Measurements from ENCODE around the gene IQSEC3. TPM values are rescaled to one million over a fixed set of nuclear protein-coding genes. Genes with fewer than 3 reads are reported as not detected.
"Not testable (repeated sequence)": the region's sequence is repeated elsewhere in the genome, so short reads cannot be mapped to it uniquely, and the experiment has no call there.

The IQSEC3 gene
- total RNA-seq: under 0.01 TPM in 2 replicates

GRCh38 chr12:66428-66781 lies at the start of gene IQSEC3:
IQSEC3 (plus strand) TSS chr12:66767; CDS start chr12:66883, 116 bp downstream.
- H3K4me3 ChIP-seq (ENCODE audit: low read depth, low read length): not testable (repeated sequence)

GRCh38 chr12:17370-18340 lies 48.9 kb upstream of the IQSEC3 start:
- not testable (repeated sequence) for DNase-seq (ENCODE audit: low read depth)

More at GRCh38 chr12:66428-66781, at the start of gene IQSEC3:
- DNase-seq (ENCODE audit: low read depth): not testable (repeated sequence)

GRCh38 chr12:18821-19567 lies 47.6 kb upstream of the IQSEC3 start:
- not testable (repeated sequence) for H3K4me3 ChIP-seq (ENCODE audit: low read depth, low read length); DNase-seq (ENCODE audit: low read depth)

More at GRCh38 chr12:17370-18340, 48.9 kb upstream of the IQSEC3 start:
- H3K4me3 ChIP-seq (ENCODE audit: low read depth, low read length): not testable (repeated sequence)

GRCh38 chr12:19906-20305 lies 46.7 kb upstream of the IQSEC3 start:
- DNase-seq (ENCODE audit: low read depth); H3K4me3 ChIP-seq (ENCODE audit: low read depth, low read length): not testable (repeated sequence)

- no peak for TF ChIP-seq CTCF (IDR thresholded peaks at IDR 0.05; ENCODE audit: insufficient read depth, low read depth, low read length)
- no peak for DNase-seq (ENCODE audit: low read depth)
- H3K4me3 ChIP-seq (ENCODE audit: low read depth, low read length): no peak overlapping the region
These were observed 45.8 kb upstream of the IQSEC3 start for GRCh38 chr12:20757-21156.

GRCh38 chr12:21301-22189 lies 45.0 kb upstream of the IQSEC3 start:
- H3K4me3 ChIP-seq (ENCODE audit: low read depth, low read length): no peak overlapping the region
- DNase-seq (ENCODE audit: low read depth): no peak
- TF ChIP-seq CTCF (IDR thresholded peaks at IDR 0.05; ENCODE audit: insufficient read depth, low read depth, low read length): no peak

GRCh38 chr12:22190-22529 lies 44.4 kb upstream of the IQSEC3 start:
- no peak for DNase-seq (ENCODE audit: low read depth)
- H3K4me3 ChIP-seq (ENCODE audit: low read depth, low read length): no peak overlapping the region
- TF ChIP-seq CTCF (IDR thresholded peaks at IDR 0.05; ENCODE audit: insufficient read depth, low read depth, low read length): no peak

GRCh38 chr12:22530-23201 lies 43.9 kb upstream of the IQSEC3 start:
- no peak for DNase-seq (ENCODE audit: low read depth)
- no peak overlapping the region for H3K4me3 ChIP-seq (ENCODE audit: low read depth, low read length)
- no peak for TF ChIP-seq CTCF (IDR thresholded peaks at IDR 0.05; ENCODE audit: insufficient read depth, low read depth, low read length)

GRCh38 chr12:27904-28303 lies 38.7 kb upstream of the IQSEC3 start:
- DNase-seq (ENCODE audit: low read depth); H3K4me3 ChIP-seq (ENCODE audit: low read depth, low read length): not testable (repeated sequence)

GRCh38 chr12:38775-39174 lies 27.8 kb upstream of the IQSEC3 start:
- H3K4me3 ChIP-seq (ENCODE audit: low read depth, low read length); DNase-seq (ENCODE audit: low read depth): not testable (repeated sequence)

GRCh38 chr12:39555-40265 lies 26.9 kb upstream of the IQSEC3 start:
- not testable (repeated sequence) for H3K4me3 ChIP-seq (ENCODE audit: low read depth, low read length); DNase-seq (ENCODE audit: low read depth)

- H3K4me3 ChIP-seq (ENCODE audit: low read depth, low read length); DNase-seq (ENCODE audit: low read depth): not testable (repeated sequence)
These were observed 22.2 kb upstream of the IQSEC3 start for GRCh38 chr12:44352-44751.

Measured in fibroblast of villous mesenchyme (primary cell).